ENCODE measurements around the gene LYSMD3. TPM values are rescaled to one million over a fixed set of nuclear protein-coding genes. Genes with fewer than 3 reads are reported as not detected.

The LYSMD3 gene
- total and polyA plus RNA-seq, 9 of the 15 experiments (the other 6 are each of a cell fraction or from before 2014, with no cell fraction given) = 9.5 to 42.3 (median 20.7) TPM

GRCh38 chr5:90473396-90474234, 55.8 kb downstream of the LYSMD3 start (continued):
- no peak for TF ChIP-seq TRIM25 (IDR thresholded peaks at IDR 0.05; ENCODE audit: borderline replicate concordance)
- peak; percentile 44 to 54; a peak in 3 of 4 replicates for TF ChIP-seq MNT (conservative IDR thresholded peaks at IDR 0.05)
- TF ChIP-seq ZNF57 (CRISPR knock-in tag; IDR thresholded peaks at IDR 0.05) = 0 out of 2 replicates have a peak, but pooled peaks have one; percentile 6
- TF ChIP-seq TGIF2 (CRISPR knock-in tag; IDR thresholded peaks at IDR 0.05) = peak; percentile 24; the same call in 1 of the 2 replicates
- no peak for TF ChIP-seq ZNF655 (CRISPR knock-in tag; IDR thresholded peaks at IDR 0.05)
- no peak for TF ChIP-seq BRD4 (IDR thresholded peaks at IDR 0.05)
- TF ChIP-seq E2F1 (CRISPR knock-in tag; IDR thresholded peaks at IDR 0.05) = peak; percentile 65; the same call in 1 of the 2 replicates
- TF ChIP-seq NCOA2 (IDR thresholded peaks at IDR 0.05; ENCODE audit: partially characterized antibody in 2 of 2) = no peak
- no peak; the same call in 1 of the 2 replicates for TF ChIP-seq FOXP4 (CRISPR knock-in tag; IDR thresholded peaks at IDR 0.05; ENCODE audit: borderline replicate concordance)
- TF ChIP-seq PCBP1 (IDR thresholded peaks at IDR 0.05; ENCODE audit: low read depth, low read length, poor library complexity, severe bottlenecking) = peak; percentile 35
- TF ChIP-seq ZNF561 (CRISPR knock-in tag; conservative IDR thresholded peaks at IDR 0.05) = no peak
- no peak for TF ChIP-seq PHF21A (IDR thresholded peaks at IDR 0.05; ENCODE audit: borderline replicate concordance, low read depth)

Measured in K562 (cell line).